GM12878 (cell line): Measurements from ENCODE around the gene CMSS1.

ENCODE experiments used
- CHD2 ChIP-seq: IDR thresholded peaks from 2 replicates; pipeline ENCODE4 v1.6.1; 2011; ENCODE audit warnings: low read depth, low read length, improper control_type of control experiment, borderline replicate concordance
- CTCF ChIP-seq, 3 experiments: IDR thresholded peaks in 2 of 3; conservative IDR thresholded peaks in 1 of 3; 2 replicates each; pipeline ENCODE4 v1.5.1; 2011; ENCODE audit warnings: low read depth in 3 of 3, low read length in 3 of 3, mild to moderate bottlenecking in 3 of 3, control low read depth in 2 of 3, moderate library complexity in 2 of 3, inconsistent platforms in 1 of 3, mixed read lengths in 1 of 3; ENCODE audit not compliant: control insufficient read depth in 2 of 3, insufficient read depth in 1 of 3; ENCODE audit errors: extremely low read depth in 1 of 3
- EZH2 ChIP-seq: IDR thresholded peaks from 2 replicates; pipeline ENCODE4 v1.6.1; 2012; ENCODE audit warnings: low read depth, mild to moderate bottlenecking, control low read depth, inconsistent platforms, low read length, borderline replicate concordance; ENCODE audit not compliant: control insufficient read depth
- IKZF2 ChIP-seq, 2 experiments: fragments of 450-650 bp; IDR thresholded peaks; 2 replicates each; pipeline ENCODE4 v1.6.1; 2017; ENCODE audit warnings: mild to moderate bottlenecking in 2 of 2, moderate library complexity in 2 of 2
- TCF3 ChIP-seq: IDR thresholded peaks from 2 replicates; pipeline ENCODE4 v1.6.1; 2012; ENCODE audit warnings: low read depth, mild to moderate bottlenecking, low read length, borderline replicate concordance; ENCODE audit not compliant: insufficient read depth
- USF2 ChIP-seq: IDR thresholded peaks from 2 replicates; pipeline ENCODE4 v1.6.1; 2011; ENCODE audit warnings: low read depth, low read length, improper control_type of control experiment, borderline replicate concordance
- ZNF274 ChIP-seq: IDR thresholded peaks from one replicate; pipeline ENCODE4 v1.8.0; 2011; ENCODE audit not compliant: insufficient read length, insufficient read depth

DNA sequence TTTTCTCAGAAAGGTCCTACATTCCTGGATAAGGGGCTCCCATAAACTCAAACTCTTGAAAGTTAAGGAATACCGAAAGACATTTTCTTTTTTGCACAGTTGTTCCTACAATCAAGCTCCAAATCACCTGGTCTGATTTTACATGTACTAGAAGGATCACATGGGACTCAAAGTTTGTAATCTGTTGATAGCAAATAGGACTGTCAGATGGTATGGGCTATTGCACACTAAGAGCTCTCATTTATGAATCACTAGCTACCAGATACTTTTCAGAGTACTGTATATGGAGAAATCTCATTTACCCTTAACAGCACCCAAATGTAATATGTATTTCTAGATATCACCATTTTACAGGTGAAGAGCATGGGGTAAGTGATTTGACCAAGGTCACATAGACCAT is 49.5 kb upstream of the CMSS1 start:
- TF ChIP-seq TCF3 (no peak), CTCF (IDR thresholded peaks at IDR 0.05 in 2 of 3, conservative IDR thresholded peaks at IDR 0.05 in 1 of 3; ENCODE audit: control insufficient read depth in 2 of 3, extremely low read depth in 1 of 3, insufficient read depth in 1 of 3, low read depth in 3 of 3, low read length in 3 of 3) (no peak), ZNF274 (no peak), EZH2 (no peak), IKZF2 (IDR thresholded peaks at IDR 0.05) (no peak), USF2 (no peak), CHD2 (no peak)
